ENCODE data around the gene CACNA1C.

Gene CACNA1C

GRCh38 chr12:2347844-2348481 is 295.2 kb downstream of the CACNA1C start:
- in situ Hi-C loops (cut with MboI; ENCODE audit: low sequenced_read_pairs): no loop called here

DNA sequence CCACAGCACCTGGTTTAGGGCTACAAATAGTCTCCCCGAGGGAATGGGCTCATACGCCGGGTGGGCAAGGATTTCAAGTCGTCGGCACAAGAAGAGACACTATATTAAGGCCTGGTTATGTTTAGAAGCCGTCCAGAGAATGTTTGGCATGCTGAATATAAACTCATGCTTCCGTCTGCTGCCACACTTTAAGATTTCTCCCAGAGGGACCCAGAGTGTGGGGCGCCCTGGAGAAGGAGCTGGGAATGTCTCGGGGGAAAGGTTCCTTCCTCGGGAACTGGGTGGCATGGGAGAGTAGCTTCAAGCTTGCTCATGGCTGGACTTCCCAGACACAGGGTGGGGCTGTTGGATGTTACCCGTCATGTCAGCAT is 295.7 kb downstream of the CACNA1C start:
- in situ Hi-C loops (cut with MboI; ENCODE audit: low sequenced_read_pairs): no loop called here

GRCh38 chr12:2351161-2351560 is 298.4 kb downstream of the CACNA1C start:
- in situ Hi-C loops (cut with MboI; ENCODE audit: low sequenced_read_pairs): no loop called here

DNA sequence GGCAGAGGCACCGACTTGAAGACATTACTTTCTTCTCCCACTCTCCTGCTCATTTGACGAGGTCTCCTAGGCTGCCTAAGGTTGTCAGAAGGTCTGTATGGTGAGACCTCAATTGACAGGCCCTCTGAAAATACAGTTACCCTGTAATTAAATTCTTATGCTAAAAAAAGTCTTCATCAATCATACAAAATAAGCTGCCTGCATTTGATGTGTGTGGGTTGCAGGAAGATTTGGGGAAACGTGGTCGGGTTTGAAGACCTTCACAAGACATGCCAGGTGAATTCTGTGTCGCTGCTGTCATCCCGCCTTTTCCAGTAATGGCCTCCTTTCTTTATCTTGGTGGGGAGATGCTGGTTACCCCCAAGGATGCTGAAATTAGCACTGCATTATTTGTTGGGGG is 299.4 kb downstream of the CACNA1C start:
- in situ Hi-C loops (cut with MboI; ENCODE audit: low sequenced_read_pairs): no loop called here

GRCh38 chr12:2353281-2353680 is 300.5 kb downstream of the CACNA1C start:
- in situ Hi-C loops (cut with MboI; ENCODE audit: low sequenced_read_pairs): no loop called here

GRCh38 chr12:2353691-2354090 is 300.9 kb downstream of the CACNA1C start:
- in situ Hi-C loops (cut with MboI; ENCODE audit: low sequenced_read_pairs): no loop called here

- in situ Hi-C loops (cut with MboI; ENCODE audit: low sequenced_read_pairs): no loop called here
Observed at GRCh38 chr12:2354151-2354991, 301.6 kb downstream of the CACNA1C start.

DNA sequence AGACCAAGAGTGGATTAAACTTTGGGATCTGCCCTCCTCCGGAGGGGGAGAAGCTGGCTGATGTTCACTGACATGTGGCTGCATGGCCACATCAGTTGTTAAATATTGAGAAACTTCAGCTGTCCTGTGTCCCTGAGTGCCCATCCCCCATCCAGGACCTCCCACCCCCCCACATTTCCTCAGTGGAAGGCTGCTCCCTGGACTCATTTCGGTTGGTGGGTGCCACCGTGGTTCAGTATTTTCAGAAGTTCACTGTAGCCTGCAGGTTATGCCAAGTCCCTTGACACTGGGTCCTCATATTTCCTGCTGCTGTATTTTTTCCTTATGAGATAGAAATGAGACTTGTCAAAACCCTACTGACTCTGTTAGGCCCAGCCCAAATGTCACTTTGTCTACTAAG is 302.4 kb downstream of the CACNA1C start:
- in situ Hi-C loops (cut with MboI; ENCODE audit: low sequenced_read_pairs): no loop called here

DNA sequence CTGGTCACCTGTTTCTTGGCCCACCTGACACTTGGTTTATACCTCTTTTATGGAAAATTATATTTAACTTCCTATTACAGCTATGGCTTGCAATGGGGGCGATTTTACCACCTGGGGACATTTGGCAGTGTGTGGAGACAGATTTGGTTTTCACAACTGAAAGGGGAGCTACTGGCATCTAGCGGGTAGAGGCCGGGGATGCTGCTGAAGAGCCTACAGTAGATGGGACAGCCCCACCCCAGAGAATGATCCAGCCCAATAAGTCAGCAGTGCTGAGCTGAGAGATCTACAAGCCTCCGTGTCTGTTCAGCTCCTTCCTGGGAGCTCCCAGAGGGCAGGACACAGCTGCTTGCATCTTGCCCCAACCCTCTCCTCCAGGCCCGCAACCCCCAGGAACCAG is 302.8 kb downstream of the CACNA1C start:
- in situ Hi-C loops (cut with MboI; ENCODE audit: low sequenced_read_pairs): no loop called here

DNA sequence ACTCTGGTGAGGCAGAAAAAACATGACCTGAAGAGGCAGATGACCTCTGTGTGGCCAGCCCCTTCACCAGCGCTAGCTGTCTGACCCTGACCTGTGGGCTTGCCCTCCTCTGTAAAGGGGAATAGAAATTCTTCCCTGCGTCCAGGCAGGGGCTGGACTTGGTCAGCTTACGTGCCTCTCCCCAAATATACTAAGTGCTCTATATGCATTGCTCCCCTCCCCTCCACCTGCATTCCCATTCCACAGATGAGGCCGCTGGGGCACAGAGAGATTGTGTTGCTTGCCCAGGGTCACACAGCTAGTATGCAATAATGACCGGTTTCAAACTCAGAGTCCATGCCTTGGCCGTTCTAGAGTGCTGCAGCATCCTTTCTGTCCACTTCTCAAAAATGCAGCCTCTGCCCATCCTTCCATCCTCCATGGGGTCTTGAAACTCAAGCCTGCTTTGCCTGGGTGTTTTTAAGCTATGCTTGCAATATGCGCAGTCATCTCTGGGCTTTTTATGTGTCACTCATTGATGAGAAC is 303.9 kb downstream of the CACNA1C start:
- in situ Hi-C loops (cut with MboI; ENCODE audit: low sequenced_read_pairs): no loop called here

DNA sequence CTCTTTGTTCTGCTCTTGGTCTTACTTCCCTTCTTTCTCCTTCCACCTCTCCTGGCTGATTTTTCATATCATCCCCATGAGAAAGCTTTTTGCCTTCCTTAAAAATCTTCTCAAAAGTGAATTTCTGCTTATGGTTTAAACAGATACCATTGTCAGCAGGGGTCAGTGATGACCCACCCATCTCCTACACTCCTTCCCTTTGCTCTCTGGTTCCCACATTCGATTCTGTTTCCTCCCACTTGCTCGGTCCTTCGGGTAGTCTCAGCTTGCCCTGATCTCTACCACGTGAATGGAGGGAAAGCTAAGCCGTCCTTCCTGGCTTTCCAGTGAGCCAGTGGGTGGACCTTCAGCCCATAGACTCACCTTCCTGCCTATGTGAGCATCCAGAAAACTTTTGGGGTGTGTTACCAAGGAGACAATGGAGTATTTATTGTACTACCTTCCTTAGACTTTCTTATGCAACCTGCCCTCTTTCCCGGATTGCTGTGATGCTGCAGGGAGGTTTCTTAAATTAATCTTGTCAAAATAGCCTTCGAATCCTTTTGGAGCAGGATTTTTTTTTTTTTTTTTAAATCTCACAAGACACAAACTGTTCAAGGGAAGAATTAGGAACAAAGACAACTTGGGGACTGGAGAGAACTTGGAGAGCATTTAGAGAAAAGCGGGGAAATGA is 306.3 kb downstream of the CACNA1C start:
- in situ Hi-C loops (cut with MboI; ENCODE audit: low sequenced_read_pairs): no loop called here

GRCh38 chr12:2359725-2360629 is 307.2 kb downstream of the CACNA1C start:
- in situ Hi-C loops (cut with MboI; ENCODE audit: low sequenced_read_pairs): no loop called here

- in situ Hi-C loops (cut with MboI; ENCODE audit: low sequenced_read_pairs): no loop called here
Observed at GRCh38 chr12:2360630-2361170, 307.9 kb downstream of the CACNA1C start.

DNA sequence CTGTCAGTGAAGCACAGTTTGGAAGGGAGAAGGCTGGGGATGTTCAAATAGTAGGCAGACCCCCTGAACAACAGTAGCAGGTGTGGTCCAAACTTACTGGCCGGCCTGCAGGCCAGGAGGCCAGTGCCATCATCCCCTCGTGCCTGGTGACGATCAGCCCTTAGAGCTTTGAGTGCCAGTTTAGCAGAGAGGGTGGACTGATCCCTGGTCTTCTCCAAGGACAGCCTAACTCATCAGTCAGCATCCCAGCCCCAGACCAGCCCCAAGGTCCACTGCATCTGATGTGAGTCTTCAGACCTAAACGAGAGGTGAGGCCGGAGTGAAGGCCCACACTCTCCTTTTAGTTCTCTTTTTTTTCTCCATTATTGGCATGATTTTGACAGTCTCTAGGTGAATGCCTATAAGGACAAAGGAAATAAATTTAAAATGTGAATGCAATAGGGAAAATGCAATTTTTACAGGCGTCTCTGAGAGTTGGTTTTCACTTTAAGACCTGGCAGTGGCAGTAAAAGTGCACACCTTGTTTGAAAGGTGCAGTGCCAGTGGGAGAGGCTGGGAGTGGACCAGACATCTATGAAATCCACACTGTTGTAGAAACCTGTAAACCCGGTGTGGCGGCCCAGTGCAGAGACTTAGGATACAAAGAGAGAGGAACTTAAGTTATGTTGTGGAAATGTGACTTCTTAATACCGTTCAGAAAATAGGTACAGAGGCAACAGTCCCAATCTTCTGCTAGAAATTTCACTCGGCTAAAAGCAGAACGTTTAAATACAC is 311.2 kb downstream of the CACNA1C start:
- in situ Hi-C loops (cut with MboI; ENCODE audit: low sequenced_read_pairs): no loop called here

GRCh38 chr12:2364631-2365051 is 311.9 kb downstream of the CACNA1C start:
- in situ Hi-C loops (cut with MboI; ENCODE audit: low sequenced_read_pairs): no loop called here

- in situ Hi-C loops (cut with MboI; ENCODE audit: low sequenced_read_pairs): no loop called here
Observed at GRCh38 chr12:2366711-2367110, 313.9 kb downstream of the CACNA1C start.

- in situ Hi-C loops (cut with MboI; ENCODE audit: low sequenced_read_pairs): no loop called here
Observed at GRCh38 chr12:2372178-2372577, 319.4 kb downstream of the CACNA1C start.

DNA sequence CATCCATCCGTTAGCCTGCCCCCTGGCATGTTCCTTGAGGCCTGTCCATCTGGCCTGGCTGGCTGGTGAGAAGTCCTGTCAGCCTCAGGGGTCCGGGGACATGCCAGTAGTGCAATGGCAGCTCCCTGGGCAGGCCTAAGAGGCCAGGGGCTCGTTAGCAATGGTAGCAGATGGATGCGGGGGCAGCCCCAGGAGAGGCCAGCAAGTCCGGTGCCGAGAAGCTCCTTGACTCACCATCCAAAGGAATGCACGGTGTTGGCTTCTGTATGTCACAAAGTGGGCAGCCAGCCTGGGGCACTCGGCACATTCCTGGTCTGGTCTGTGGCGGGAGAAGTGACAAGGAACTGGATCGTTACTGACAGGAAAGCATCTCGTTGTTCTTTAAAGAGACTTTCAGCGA is 319.9 kb downstream of the CACNA1C start:
- in situ Hi-C loops (cut with MboI; ENCODE audit: low sequenced_read_pairs): no loop called here

DNA sequence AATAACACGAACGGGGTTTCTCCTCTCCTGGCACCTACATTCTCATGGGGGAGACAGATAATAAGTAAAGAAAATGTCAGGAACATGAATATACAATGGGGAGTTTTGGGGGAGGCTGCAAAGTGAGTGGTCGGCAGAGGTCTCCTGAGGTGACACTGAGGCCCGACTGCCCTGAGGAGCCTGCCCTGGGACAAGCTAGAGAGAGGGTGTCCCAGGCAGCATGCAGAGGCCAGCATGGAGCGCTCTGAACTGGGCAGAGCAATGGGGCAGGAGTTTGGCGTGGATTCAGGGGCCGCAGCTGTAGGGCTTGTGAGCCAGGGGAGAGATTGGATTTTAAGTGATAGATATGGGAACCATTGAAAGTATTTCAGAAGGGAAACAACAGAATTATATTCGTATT is 320.5 kb downstream of the CACNA1C start:
- in situ Hi-C loops (cut with MboI; ENCODE audit: low sequenced_read_pairs): no loop called here

All from HL-60/S4 treated with retinoic acid at 250 ng/mL for 4 days and 3 days (cell line).